Heart left ventricle (tissue), 13 donors: Measurements from ENCODE around the gene C20orf96.

Experiments used
- POLR2A ChIP-seq, 2 donors: fragments of 450-650 bp; IDR thresholded peaks; one replicate each; pipeline ENCODE4 v1.6.1; 2017; ENCODE audit warnings: antibody characterized with exemption in 2 of 2, mild to moderate bottlenecking in 2 of 2, moderate library complexity in 2 of 2
- TF ChIP-seq, protein P1 (sequence below), 12 donors: fragments of 200-600 bp; sonication (generic) in 4 of 12; IDR thresholded peaks; one replicate each; pipeline versions ENCODE4 v1.5.0 to v1.8.0; 2018 to 2022; ENCODE audit warnings: antibody characterized with exemption in 12 of 12, mild to moderate bottlenecking in 5 of 12
- donor health status: ischemic (EF 13 %, LVEDD 7.1; RV severe dilation, severe dysfunction).
- donor health status: DM: no; HTN: yes; CAD: no.
- donor health status: DM: no; HTN: no; CAD: no.
- donor health status: ischemic (EF 25% LVEDD 6.9; RV normal size, moderate dysfunction).
- donor health status: ischemic (EF 25% LVEDD 5.7; RV mildly dilated, moderate dysfunction).
- donor health status: ischemic (EF 35%, LVEDD 5.7; RV mildly dilated, moderate dysfunction).
- donor health status: nonischemic (EF 11% LVEDD 7.7; RV severe dilation, severe dysfunction).
- donor health status: DM: yes; HTN: yes; CAD: no.
- donor health status: PGD.
- donor health status: ischemic (EF 29% LVEDD 5.4; RV normal size, mild dysfunction).
- donor health status: nonischemic (EF 23%, LVEDD 6.1; RV moderate dilation, normal function).

DNA sequence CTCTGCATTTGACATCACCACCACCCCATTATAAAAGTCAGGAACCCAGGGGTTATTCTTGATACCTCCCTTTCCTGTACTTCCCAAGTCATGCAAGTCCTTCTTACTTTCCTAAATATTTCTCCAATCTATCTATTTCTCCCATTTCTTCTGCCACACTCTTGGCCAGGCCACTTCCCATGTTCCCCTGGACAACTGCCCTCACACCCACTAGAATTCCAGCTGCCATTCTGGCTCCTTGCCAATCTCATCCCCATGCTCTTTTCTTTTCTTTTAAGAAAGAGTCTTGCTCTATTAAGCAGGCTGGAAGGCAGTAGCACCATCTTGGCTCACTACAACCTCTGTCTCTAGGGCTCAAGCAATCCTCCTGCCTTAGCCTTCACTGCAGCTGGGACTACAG lies 17.8 kb downstream of the C20orf96 start:
- TF ChIP-seq, protein P1, sequence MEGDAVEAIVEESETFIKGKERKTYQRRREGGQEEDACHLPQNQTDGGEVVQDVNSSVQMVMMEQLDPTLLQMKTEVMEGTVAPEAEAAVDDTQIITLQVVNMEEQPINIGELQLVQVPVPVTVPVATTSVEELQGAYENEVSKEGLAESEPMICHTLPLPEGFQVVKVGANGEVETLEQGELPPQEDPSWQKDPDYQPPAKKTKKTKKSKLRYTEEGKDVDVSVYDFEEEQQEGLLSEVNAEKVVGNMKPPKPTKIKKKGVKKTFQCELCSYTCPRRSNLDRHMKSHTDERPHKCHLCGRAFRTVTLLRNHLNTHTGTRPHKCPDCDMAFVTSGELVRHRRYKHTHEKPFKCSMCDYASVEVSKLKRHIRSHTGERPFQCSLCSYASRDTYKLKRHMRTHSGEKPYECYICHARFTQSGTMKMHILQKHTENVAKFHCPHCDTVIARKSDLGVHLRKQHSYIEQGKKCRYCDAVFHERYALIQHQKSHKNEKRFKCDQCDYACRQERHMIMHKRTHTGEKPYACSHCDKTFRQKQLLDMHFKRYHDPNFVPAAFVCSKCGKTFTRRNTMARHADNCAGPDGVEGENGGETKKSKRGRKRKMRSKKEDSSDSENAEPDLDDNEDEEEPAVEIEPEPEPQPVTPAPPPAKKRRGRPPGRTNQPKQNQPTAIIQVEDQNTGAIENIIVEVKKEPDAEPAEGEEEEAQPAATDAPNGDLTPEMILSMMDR (IDR thresholded peaks at IDR 0.05), result no peak
- TF ChIP-seq POLR2A (IDR thresholded peaks at IDR 0.05), result no peak
